Ectodermal cell (in vitro differentiated cells): Measurements from ENCODE around the gene APC2.

Experiments used
- H3K27ac ChIP-seq: 2 replicates; pipeline ENCODE4 v1.7.0; 2013; ENCODE audit warnings: mild to moderate bottlenecking, low read depth, low read length; ENCODE audit not compliant: insufficient read depth, poor library complexity, severe bottlenecking
- H3K27me3 ChIP-seq: 2 replicates; pipeline ENCODE4 v1.7.0; 2013; ENCODE audit warnings: mild to moderate bottlenecking, low read length; ENCODE audit not compliant: insufficient read depth, control insufficient read depth, poor library complexity, severe bottlenecking
- H3K36me3 ChIP-seq: one replicate; pipeline ENCODE4 v1.7.0; 2013; ENCODE audit warnings: low read length; ENCODE audit not compliant: control insufficient read depth, insufficient read depth
- H3K4me1 ChIP-seq: one replicate; pipeline ENCODE4 v1.7.0; 2013; ENCODE audit warnings: low read length; ENCODE audit not compliant: control insufficient read depth, insufficient read depth
- H3K4me3 ChIP-seq: 2 replicates; pipeline ENCODE4 v1.7.0; 2013; ENCODE audit warnings: low read depth, low read length, control low read depth; ENCODE audit not compliant: insufficient read depth
- H3K9me3 ChIP-seq: 2 replicates; pipeline ENCODE4 v1.7.0; 2013; ENCODE audit warnings: mild to moderate bottlenecking, low read length, moderate library complexity; ENCODE audit not compliant: control insufficient read depth
- WGBS, 2 experiments: methylation state at CpG; one replicate each; pipeline ENCODE4 v1.1.7; 2013; ENCODE audit warnings: missing lambda C conversion rate in 2 of 2; 5-methylcytosine and 5-hydroxymethylcytosine counted together

APC2 gene

DNA sequence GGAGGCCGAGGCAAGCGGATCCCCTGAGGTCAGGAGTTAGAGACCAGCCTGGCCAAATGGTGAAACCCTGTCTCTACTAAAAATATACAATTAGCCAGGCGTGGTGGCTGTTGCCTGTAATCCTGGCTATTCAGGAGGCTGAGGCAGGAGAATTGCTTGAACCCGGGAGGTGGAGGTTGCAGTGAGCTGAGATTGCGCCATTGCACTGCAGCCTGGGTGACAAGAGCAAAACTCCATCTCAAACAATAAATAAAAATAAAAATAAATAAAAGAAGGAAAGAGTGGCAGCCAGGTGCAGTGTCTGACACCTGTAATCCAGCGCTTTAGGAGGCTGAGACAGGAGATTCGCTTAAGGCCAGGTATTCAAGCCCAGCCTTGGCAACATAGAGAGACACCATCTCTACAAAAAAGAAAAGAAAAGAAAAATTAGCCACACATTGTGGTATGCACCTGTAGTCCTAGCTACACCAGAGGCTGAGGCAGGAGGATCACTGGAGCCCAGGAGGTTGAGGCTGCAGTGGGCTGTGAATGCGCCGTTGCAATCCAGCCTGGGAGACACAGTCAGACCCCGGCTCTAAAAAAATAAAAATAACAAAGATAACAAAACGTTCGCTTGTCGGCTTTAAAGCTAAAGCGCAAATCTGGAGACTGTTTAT is 52.6 kb downstream of the APC2 start:
- WGBS, 2 experiments = 80 to 82% methylated on average over 13 to 14 of the region's 14 CpGs
- Histone ChIP-seq H3K27ac (no peak overlapping the region), H3K4me3 (no peak overlapping the region)

DNA sequence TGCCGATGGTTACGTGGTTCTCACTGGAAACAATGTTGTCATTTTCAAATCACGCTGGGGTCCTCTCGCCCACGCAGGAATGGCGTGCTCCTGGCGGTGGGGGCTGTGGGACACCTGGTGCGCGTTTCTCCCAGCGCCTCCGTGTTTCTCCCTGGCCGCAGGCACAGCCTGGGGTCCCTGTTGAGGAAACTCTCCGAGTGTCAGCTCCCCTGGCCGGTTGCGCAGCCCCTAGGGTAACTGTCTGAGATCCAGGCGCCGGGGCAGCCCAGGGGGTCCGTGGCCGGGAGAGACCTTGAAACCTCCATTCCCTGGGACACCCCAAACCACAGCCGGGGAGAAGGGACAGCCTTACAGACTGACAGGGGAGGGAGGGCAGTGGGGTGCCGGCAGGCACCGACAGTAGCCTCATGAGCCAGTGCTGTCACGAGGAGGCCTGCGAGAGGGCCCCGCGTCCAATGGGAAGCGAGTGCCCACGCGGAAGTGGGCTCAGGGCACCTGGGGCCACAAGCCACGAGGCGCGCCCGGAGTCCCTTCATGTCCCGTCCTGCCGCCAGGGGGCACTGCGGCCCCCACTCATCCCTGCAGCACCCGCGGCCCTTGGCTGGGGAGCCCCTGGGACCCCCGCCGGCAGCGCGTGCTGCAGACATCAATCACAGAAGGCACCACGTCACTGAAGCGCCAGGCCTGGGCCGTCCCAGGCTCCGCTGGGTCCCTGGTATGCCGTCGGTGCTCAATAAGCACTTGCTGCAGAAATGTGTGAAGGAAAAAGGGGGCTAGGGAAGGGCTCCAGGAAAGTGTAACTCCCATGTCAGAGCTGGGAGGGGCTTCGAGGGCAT is 53.4 kb downstream of the APC2 start:
- Histone ChIP-seq H3K9me3 (no peaks in the 10 kb centered on the region), H3K4me3 (no peak overlapping the region), H3K27ac (no peak overlapping the region), H3K36me3 (no peaks in the 10 kb centered on the region), H3K4me1 (no peaks in the 10 kb centered on the region), H3K27me3 (peaks cover 28% of the 10 kb centered on the region)
- WGBS, 2 experiments = 21 to 22% methylated on average over 49 of the region's 49 CpGs

More for the DNA sequence above, 52.6 kb downstream of the APC2 start:
- Histone ChIP-seq H3K4me1 (peaks cover 4% of the 10 kb centered on the region), H3K36me3 (no peaks in the 10 kb centered on the region), H3K9me3 (no peaks in the 10 kb centered on the region), H3K27me3 (peaks cover 28% of the 10 kb centered on the region)

- H3K4me1 ChIP-seq = no peaks in the 10 kb centered on the region
- H3K27me3 ChIP-seq = peaks cover 30% of the 10 kb centered on the region
- no peaks in the 10 kb centered on the region for H3K36me3 ChIP-seq
- H3K9me3 ChIP-seq = no peaks in the 10 kb centered on the region
- H3K27ac ChIP-seq = no peak overlapping the region
- 66 to 69% methylated on average over 23 of the region's 23 CpGs for WGBS, 2 experiments
- no peak overlapping the region for H3K4me3 ChIP-seq
Measured at GRCh38 chr19:1503925-1504773, 54.2 kb downstream of the APC2 start.

DNA sequence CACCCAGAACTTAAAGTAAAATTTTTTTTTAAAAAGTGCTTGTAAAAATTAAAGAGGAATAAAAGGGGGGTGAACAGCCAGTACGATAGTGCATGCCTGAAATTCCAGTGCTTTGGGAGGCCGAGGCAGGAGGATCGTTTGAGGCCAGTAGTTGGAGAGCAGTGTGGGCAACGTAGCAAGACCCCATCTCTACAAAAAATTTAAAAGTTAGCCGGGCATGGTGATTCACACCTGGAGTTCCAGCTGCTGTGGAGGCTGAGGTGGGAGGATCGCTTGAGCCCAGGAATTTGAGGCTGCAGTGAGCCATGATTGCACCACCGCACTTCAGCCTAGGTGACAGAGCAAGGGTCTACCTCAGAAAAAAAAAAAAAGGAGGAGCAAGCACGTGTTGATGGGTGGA is 55.1 kb downstream of the APC2 start:
- no peaks in the 10 kb centered on the region for H3K36me3 ChIP-seq
- no peak overlapping the region for H3K27ac ChIP-seq
- H3K9me3 ChIP-seq = no peaks in the 10 kb centered on the region
- peaks cover 33% of the 10 kb centered on the region for H3K27me3 ChIP-seq
- peaks cover under 1% of the 10 kb centered on the region for H3K4me1 ChIP-seq
- WGBS, 2 experiments = 80 to 81% methylated on average over 8 of the region's 8 CpGs
- H3K4me3 ChIP-seq = no peak overlapping the region

GRCh38 chr19:1505991-1506881 is 56.3 kb downstream of the APC2 start:
- H3K27me3 ChIP-seq = peaks cover 43% of the 10 kb centered on the region
- peaks cover 11% of the 10 kb centered on the region for H3K4me1 ChIP-seq
- no peaks in the 10 kb centered on the region for H3K9me3 ChIP-seq
- H3K4me3 ChIP-seq = no peak overlapping the region
- no peak overlapping the region for H3K27ac ChIP-seq
- no peaks in the 10 kb centered on the region for H3K36me3 ChIP-seq
- 90 to 91% methylated on average over 45 of the region's 45 CpGs for WGBS, 2 experiments

DNA sequence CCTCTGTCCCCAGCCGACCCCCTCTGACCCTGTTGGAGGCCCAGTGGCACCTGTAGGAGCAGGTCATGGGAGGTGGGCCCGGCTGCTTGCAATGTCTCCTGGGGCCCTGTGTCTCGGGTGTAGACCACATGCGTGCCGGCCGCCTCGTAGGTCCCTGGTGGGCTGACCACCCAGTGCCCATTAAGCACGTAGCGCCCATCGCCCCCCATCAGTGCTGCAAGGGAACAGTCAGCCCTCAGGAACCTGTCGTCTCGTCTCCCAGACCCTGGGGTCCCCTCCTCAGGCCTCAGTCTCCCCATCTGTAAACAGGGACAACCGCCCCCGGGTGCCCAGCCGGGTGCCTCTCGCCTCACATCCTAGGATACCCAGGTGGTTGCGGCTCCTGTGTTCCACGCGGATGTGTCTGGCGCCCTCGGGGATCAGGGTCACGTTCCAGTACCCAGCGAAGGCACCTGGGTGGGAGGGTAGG is 57.3 kb downstream of the APC2 start:
- Histone ChIP-seq H3K27me3 (peaks cover 53% of the 10 kb centered on the region), H3K4me3 (no peak overlapping the region), H3K36me3 (no peaks in the 10 kb centered on the region), H3K27ac (no peak overlapping the region), H3K4me1 (peaks cover 11% of the 10 kb centered on the region), H3K9me3 (no peaks in the 10 kb centered on the region)
- 76 to 82% methylated on average over 23 of the region's 23 CpGs for WGBS, 2 experiments

DNA sequence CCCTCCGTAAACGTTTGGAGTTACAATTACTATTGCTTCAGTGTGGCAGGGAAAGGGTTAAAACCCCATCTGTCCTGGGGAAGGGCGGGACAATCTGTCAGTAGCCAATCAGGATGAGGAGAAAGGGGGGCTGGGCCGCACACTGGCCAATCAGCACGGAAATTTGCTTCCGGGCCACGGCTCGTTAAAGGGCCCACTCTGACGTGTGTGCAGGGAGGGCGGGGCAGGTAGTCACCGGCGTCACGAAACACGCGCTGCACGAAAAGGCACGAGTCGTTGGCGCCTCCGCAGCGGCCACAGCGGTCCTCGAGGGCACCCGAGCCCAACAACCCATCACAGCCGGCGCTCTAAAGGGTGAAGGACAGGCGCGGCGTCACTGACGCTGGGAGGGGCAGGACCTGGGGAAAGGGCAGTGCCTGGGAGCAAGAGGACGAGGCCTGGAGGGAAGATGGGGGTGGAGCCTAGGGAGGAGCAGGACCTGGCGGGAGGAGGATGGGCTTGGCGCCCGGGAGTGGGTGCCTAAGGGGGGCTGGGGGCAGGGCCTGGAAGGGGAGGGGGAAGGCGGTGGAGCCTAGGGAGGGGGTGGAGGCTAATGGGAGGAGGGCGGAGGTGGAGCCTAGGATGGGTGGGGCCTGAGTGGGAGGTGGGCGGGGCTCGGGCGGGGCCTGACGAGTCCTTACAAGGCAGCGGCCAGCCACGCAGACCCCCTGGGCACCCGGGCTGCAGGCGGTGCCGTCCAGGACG is 58.0 kb downstream of the APC2 start:
- Histone ChIP-seq H3K9me3 (no peaks in the 10 kb centered on the region), H3K4me3 (peak overlapping the region; percentile 58), H3K36me3 (no peaks in the 10 kb centered on the region), H3K4me1 (peaks cover 11% of the 10 kb centered on the region), H3K27me3 (peaks cover 55% of the 10 kb centered on the region), H3K27ac (peak overlapping the region; percentile 87)
- 2% methylated on average over 46 of the region's 46 CpGs for WGBS, 2 experiments

- 36% methylated on average over 12 of the region's 12 CpGs for WGBS, 2 experiments
- Histone ChIP-seq H3K36me3 (no peaks in the 10 kb centered on the region), H3K4me1 (peaks cover 11% of the 10 kb centered on the region), H3K27ac (peak overlapping the region; percentile 26), H3K27me3 (peaks cover 55% of the 10 kb centered on the region), H3K9me3 (no peaks in the 10 kb centered on the region), H3K4me3 (peak overlapping the region; percentile 58)
Measured at GRCh38 chr19:1508507-1508856, 58.6 kb downstream of the APC2 start.
